PC-9 (cell line): ENCODE results near the gene SGCD. TPM values are rescaled to one million over a fixed set of nuclear protein-coding genes. Genes with fewer than 3 reads are reported as not detected.

Source experiments
- BruUV-seq: library from RNA; stranded (reverse); fragments of 400-500 nt; replicated peaks from 2 replicates; lab custom pipeline; 2021; lab: Mats Ljungman, UMichigan
- CTCF ChIA-PET: fragments of 300-600 bp; sonication (Branson Sonifier 250); formaldehyde crosslinking; loops from one replicate; lab custom pipeline; 2022; ENCODE audit warnings: antibody characterized with exemption; lab: Charles Lee
- POLR2A ChIA-PET: fragments of 300-600 bp; sonication (Branson Sonifier 250); formaldehyde crosslinking; loops from one replicate; lab custom pipeline; 2022; ENCODE audit warnings: antibody characterized with exemption; ENCODE audit not compliant: unreplicated experiment; lab: Charles Lee
- DNase-seq, 2 experiments: peaks; one replicate each; pipeline versions ENCODE4 v3.0.0 to v3.0.0-alpha.2; 2015 to 2022; ENCODE audit warnings: mixed read lengths in 1 of 2
- H2AFZ ChIP-seq: fragments of 200-600 bp; sonication (generic); 2 replicates; pipeline ENCODE4 v1.8.1; 2017; ENCODE audit warnings: antibody characterized with exemption
- H3F3A ChIP-seq: fragments of 200-600 bp; sonication (generic); 2 replicates; pipeline ENCODE4 v1.8.1; 2017; ENCODE audit warnings: antibody characterized with exemption, mild to moderate bottlenecking, low read depth; ENCODE audit not compliant: insufficient read depth
- H3K27ac ChIP-seq: fragments of 200-600 bp; sonication (generic); 2 replicates; pipeline ENCODE4 v1.6.1; 2016; ENCODE audit warnings: mixed run types
- H3K27me3 ChIP-seq: fragments of 200-600 bp; sonication (generic); 2 replicates; pipeline ENCODE4 v1.6.1; 2016; ENCODE audit warnings: low read depth, mixed run types; ENCODE audit not compliant: insufficient read depth
- H3K36me3 ChIP-seq: fragments of 200-600 bp; sonication (generic); 2 replicates; pipeline ENCODE4 v1.6.1; 2016; ENCODE audit warnings: low read depth, mixed run types
- H3K4me1 ChIP-seq: fragments of 200-600 bp; sonication (generic); replicated peaks from 2 replicates; pipeline ENCODE4 v1.6.1; 2016; ENCODE audit warnings: mixed run types; ENCODE audit not compliant: insufficient read depth
- H3K4me2 ChIP-seq: fragments of 200-600 bp; sonication (generic); 2 replicates; pipeline ENCODE4 v1.6.1; 2017; ENCODE audit warnings: mixed run types
- H3K4me3 ChIP-seq: fragments of 200-600 bp; sonication (generic); 2 replicates; pipeline ENCODE4 v1.6.1; 2016; ENCODE audit warnings: mixed run types
- H3K79me2 ChIP-seq: fragments of 200-600 bp; sonication (generic); 2 replicates; pipeline ENCODE4 v1.6.1; 2017; ENCODE audit warnings: low read depth, mixed run types
- H3K9me2 ChIP-seq: fragments of 200-600 bp; sonication (generic); 2 replicates; pipeline ENCODE4 v1.8.1; 2017; ENCODE audit warnings: mild to moderate bottlenecking; ENCODE audit not compliant: insufficient read depth
- H3K9me3 ChIP-seq: fragments of 200-600 bp; sonication (generic); 2 replicates; pipeline ENCODE4 v1.8.1; 2016; ENCODE audit warnings: low read depth; ENCODE audit not compliant: insufficient read depth
- H4K20me1 ChIP-seq: fragments of 200-600 bp; sonication (generic); 2 replicates; pipeline ENCODE4 v1.8.1; 2017; ENCODE audit not compliant: insufficient read depth
- CTCF ChIP-seq: fragments of 200-600 bp; sonication (generic); conservative IDR thresholded peaks from 2 replicates; pipeline ENCODE4 v1.6.1; 2017; ENCODE audit warnings: mixed run types, antibody characterized with exemption, mild to moderate bottlenecking, moderate library complexity
- EZH2 ChIP-seq: fragments of 200-600 bp; sonication (generic); IDR thresholded peaks from 2 replicates; pipeline ENCODE4 v1.8.0; 2017; ENCODE audit warnings: antibody characterized with exemption, low read depth
- intact Hi-C: fragments of 100-400 bp; cut with micrococcal nuclease; formaldehyde crosslinking; loops from one replicate; pipeline ENCODE4 v1.10.0; 2022; ENCODE audit not compliant: unreplicated experiment
- total RNA-seq: library from RNA; stranded (reverse); gene quantifications from 2 replicates; pipeline ENCODE4 v1.2.3, GENCODE V29; 2021

Gene SGCD
- total RNA-seq, 1 experiment from 2014 or later = not detected

GRCh38 chr5:156405988-156406387 lies 79.0 kb downstream of the SGCD start:
- no peak for TF ChIP-seq CTCF
- CTCF ChIA-PET = no interaction called here
- H3K79me2 ChIP-seq = no peaks in the 10 kb centered on the region
- H3K4me1 ChIP-seq = no peaks in the 10 kb centered on the region
- intact Hi-C loops = no loop called here
- POLR2A ChIA-PET = no interaction called here
- no peaks in the 10 kb centered on the region for H3K36me3 ChIP-seq
- H3K9me3 ChIP-seq = no peaks in the 10 kb centered on the region
- H4K20me1 ChIP-seq = no peaks in the 10 kb centered on the region
- peaks cover 3% of the 10 kb centered on the region; the same call in 1 of the 2 replicates for H3K27me3 ChIP-seq
- DNase-seq = no peak
- H3K4me3 ChIP-seq = no peak overlapping the region
- BruUV-seq = no TSS peak
- no peaks in the 10 kb centered on the region for H3K9me2 ChIP-seq
- no peak overlapping the region for H2AFZ ChIP-seq
- no peak overlapping the region for H3K27ac ChIP-seq
- no peak overlapping the region for H3K4me2 ChIP-seq
- no peaks in the 10 kb centered on the region for H3F3A ChIP-seq

GRCh38 chr5:156407251-156407650 lies 80.3 kb downstream of the SGCD start:
- ChIA-PET CTCF (no interaction called here), POLR2A (no interaction called here)
- Histone ChIP-seq H3K9me2 (no peaks in the 10 kb centered on the region), H3K4me2 (no peak overlapping the region), H3K4me3 (no peak overlapping the region), H3K79me2 (no peaks in the 10 kb centered on the region), H3K4me1 (no peaks in the 10 kb centered on the region), H3K27ac (no peak overlapping the region), H3F3A (no peaks in the 10 kb centered on the region), H3K27me3 (peaks cover 13% of the 10 kb centered on the region), H2AFZ (no peak overlapping the region), H3K36me3 (no peaks in the 10 kb centered on the region), H4K20me1 (no peaks in the 10 kb centered on the region), H3K9me3 (no peaks in the 10 kb centered on the region)
- no TSS peak for BruUV-seq
- DNase-seq = no peak
- intact Hi-C loops = no loop called here
- TF ChIP-seq EZH2 (no peak), CTCF (no peak)

GRCh38 chr5:156409834-156410233 lies 82.9 kb downstream of the SGCD start:
- no peak overlapping the region for H3K27ac ChIP-seq
- no peaks in the 10 kb centered on the region for H3K9me3 ChIP-seq
- no TSS peak for BruUV-seq
- H3K36me3 ChIP-seq = no peaks in the 10 kb centered on the region
- H3K4me2 ChIP-seq = no peak overlapping the region
- TF ChIP-seq EZH2 (no peak), CTCF (no peak)
- no peak for DNase-seq
- no peaks in the 10 kb centered on the region for H4K20me1 ChIP-seq
- no peaks in the 10 kb centered on the region for H3K4me1 ChIP-seq
- no peak overlapping the region for H2AFZ ChIP-seq
- H3K9me2 ChIP-seq = no peaks in the 10 kb centered on the region
- no peaks in the 10 kb centered on the region for H3K79me2 ChIP-seq
- no peak overlapping the region for H3K4me3 ChIP-seq
- no peaks in the 10 kb centered on the region for H3F3A ChIP-seq
- POLR2A ChIA-PET = no interaction called here
- H3K27me3 ChIP-seq = peaks cover 25% of the 10 kb centered on the region
- CTCF ChIA-PET = no interaction called here
- intact Hi-C loops = no loop called here
